Activated CD4-positive, alpha-beta T cell treated with anti-CD3 and anti-CD28 coated beads for 36 hours (primary cell): ENCODE data around the gene EML6. TPM values are rescaled to one million over a fixed set of nuclear protein-coding genes. Genes with fewer than 3 reads are reported as not detected.
"Not testable (repeated sequence)": the region's sequence is repeated elsewhere in the genome, so short reads cannot be mapped to it uniquely, and the experiment has no call there.

Experiments
- ATAC-seq: fragments of 200-7000 bp; cut with Tn5 transposase; one replicate; pipeline ENCODE4 v1.10.0; 2021; ENCODE audit warnings: mild to moderate bottlenecking, moderate library complexity
- CTCF ChIA-PET: fragments of 350-600 bp; sonication (Branson Sonifier 250); formaldehyde crosslinking; loops from one replicate; lab custom pipeline; 2021; ENCODE audit warnings: antibody characterized with exemption; lab: Charles Lee
- POLR2A ChIA-PET: fragments of 350-600 bp; sonication (Branson Sonifier 250); formaldehyde crosslinking; loops from one replicate; lab custom pipeline; 2021; ENCODE audit warnings: antibody characterized with exemption, inconsistent platforms; lab: Charles Lee
- DNase-seq: peaks from one replicate; pipeline ENCODE4 v3.0.0-alpha.2; 2020
- H3K27ac Mint-ChIP-seq: one replicate; pipeline ENCODE4 v1.8.0; 2021; ENCODE audit warnings: mixed read lengths
- H3K27me3 Mint-ChIP-seq: one replicate; pipeline ENCODE4 v1.8.0; 2021; ENCODE audit warnings: mixed read lengths
- H3K36me3 Mint-ChIP-seq: one replicate; pipeline ENCODE4 v1.8.0; 2021; ENCODE audit warnings: low read depth, mixed read lengths
- H3K4me1 Mint-ChIP-seq: one replicate; pipeline ENCODE4 v1.8.0; 2021; ENCODE audit warnings: mixed read lengths
- H3K4me3 Mint-ChIP-seq: one replicate; pipeline ENCODE4 v1.8.0; 2021; ENCODE audit warnings: mild to moderate bottlenecking, moderate library complexity, mixed read lengths
- H3K9me3 Mint-ChIP-seq: one replicate; pipeline ENCODE4 v1.8.0; 2021; ENCODE audit warnings: low read depth, mixed read lengths
- intact Hi-C, 2 experiments: fragments of 100-400 bp; cut with DNase I in 1 of 2; cut with micrococcal nuclease in 1 of 2; formaldehyde crosslinking; loops; one replicate each; pipeline versions ENCODE4 v1.14.2 to v1.15.1; 2022 to 2024; cut with DNase I, micrococcal nuclease
- total RNA-seq, 2 experiments: library from RNA; stranded (reverse); gene quantifications; one replicate each; pipeline ENCODE4 v1.2.3, GENCODE V29; 2021

The EML6 gene
- total RNA-seq, 2 experiments from 2014 or later = 0.16 to 0.30 TPM

DNA sequence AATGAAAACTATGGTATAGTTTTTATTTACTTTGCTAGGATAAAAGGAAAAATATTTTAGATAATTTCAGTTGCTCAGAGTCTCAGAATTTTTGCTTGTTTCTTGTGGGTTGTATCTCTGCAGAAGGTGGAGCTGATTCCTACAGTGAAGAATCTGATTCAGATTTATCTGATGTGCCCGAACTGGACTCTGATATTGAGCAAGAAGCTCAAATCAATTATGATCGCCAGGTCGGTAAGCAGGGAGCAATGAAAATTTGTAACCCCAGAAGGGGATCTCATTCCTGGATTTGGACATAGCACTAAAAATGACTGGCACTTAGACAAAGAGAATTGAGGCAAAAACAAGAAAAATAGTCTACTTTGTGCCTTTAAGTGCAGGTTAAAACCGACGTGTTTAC lies 140.2 kb downstream of the EML6 start:
- H3K4me1 Mint-ChIP-seq = peaks cover 9% of the 10 kb centered on the region
- no peak overlapping the region for H3K4me3 Mint-ChIP-seq
- no peak overlapping the region for H3K27ac Mint-ChIP-seq
- intact Hi-C loops = no loop called here
- CTCF ChIA-PET = interaction anchor here (0.6 to 2.5 kb wide), 2 partner anchors 25 to 169 kb away, joined by 3 to 5 read pairs; no protein-coding TSS in a partner anchor
- ATAC-seq = no peak
- no peak for DNase-seq
- no peaks in the 10 kb centered on the region for H3K27me3 Mint-ChIP-seq
- H3K9me3 Mint-ChIP-seq = no peaks in the 10 kb centered on the region
- H3K36me3 Mint-ChIP-seq = no peaks in the 10 kb centered on the region
- POLR2A ChIA-PET = no interaction called here

DNA sequence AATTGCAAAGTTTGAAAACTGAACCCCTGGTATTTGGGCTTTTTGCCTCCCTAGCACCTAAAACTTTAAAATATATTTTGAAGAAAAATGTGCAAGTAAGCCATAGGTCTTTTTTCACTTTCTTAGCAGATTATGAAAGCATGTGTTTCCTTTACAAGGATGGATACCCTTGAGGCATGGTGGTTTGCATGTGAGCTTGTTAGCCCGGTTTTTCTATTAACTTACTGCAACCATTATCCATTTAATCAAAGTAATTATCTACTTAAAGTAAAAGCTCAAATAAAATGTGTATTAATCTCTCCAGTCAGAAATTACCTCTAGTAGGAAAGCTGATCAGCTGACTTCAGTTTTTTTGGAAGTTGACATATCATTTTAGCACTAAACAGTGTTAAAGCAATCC lies 140.6 kb downstream of the EML6 start:
- ATAC-seq (no peak), DNase-seq (no peak)
- Mint-ChIP-seq H3K36me3 (no peaks in the 10 kb centered on the region), H3K9me3 (no peaks in the 10 kb centered on the region), H3K27me3 (no peaks in the 10 kb centered on the region), H3K27ac (no peak overlapping the region), H3K4me3 (no peak overlapping the region), H3K4me1 (peaks cover 9% of the 10 kb centered on the region)
- POLR2A ChIA-PET = no interaction called here
- intact Hi-C loops = no loop called here
- CTCF ChIA-PET = interaction anchor here (2.5 kb wide), 1 partner anchor 25 kb away, joined by 5 read pairs; no protein-coding TSS in a partner anchor

DNA sequence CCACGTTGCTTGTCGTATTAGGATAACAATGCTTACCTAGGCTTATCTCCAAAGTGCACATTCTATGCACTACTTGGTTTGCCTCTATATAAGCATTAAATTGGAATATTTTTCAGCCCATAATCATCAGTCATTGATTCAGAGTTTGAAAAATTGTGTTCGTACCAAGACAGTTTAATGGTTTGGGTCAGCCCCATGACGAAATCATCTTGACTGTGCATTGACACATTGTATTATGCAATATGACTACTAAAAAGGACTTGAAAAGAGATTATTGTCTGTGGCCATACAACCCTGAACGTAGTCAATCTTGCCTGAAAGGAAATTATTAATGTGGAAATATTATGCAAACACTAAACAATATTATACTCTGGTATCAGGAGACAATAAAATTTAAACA lies 141.3 kb downstream of the EML6 start:
- POLR2A ChIA-PET = no interaction called here
- intact Hi-C loops = no loop called here
- no peaks in the 10 kb centered on the region for H3K27me3 Mint-ChIP-seq
- no peak overlapping the region for H3K4me3 Mint-ChIP-seq
- peaks cover 9% of the 10 kb centered on the region for H3K4me1 Mint-ChIP-seq
- DNase-seq (no peak), ATAC-seq (no peak)
- no peaks in the 10 kb centered on the region for H3K36me3 Mint-ChIP-seq
- no peak overlapping the region for H3K27ac Mint-ChIP-seq
- CTCF ChIA-PET = interaction anchor here (2.5 kb wide), 1 partner anchor 26 kb away, joined by 5 read pairs; no protein-coding TSS in a partner anchor
- H3K9me3 Mint-ChIP-seq = no peaks in the 10 kb centered on the region

DNA sequence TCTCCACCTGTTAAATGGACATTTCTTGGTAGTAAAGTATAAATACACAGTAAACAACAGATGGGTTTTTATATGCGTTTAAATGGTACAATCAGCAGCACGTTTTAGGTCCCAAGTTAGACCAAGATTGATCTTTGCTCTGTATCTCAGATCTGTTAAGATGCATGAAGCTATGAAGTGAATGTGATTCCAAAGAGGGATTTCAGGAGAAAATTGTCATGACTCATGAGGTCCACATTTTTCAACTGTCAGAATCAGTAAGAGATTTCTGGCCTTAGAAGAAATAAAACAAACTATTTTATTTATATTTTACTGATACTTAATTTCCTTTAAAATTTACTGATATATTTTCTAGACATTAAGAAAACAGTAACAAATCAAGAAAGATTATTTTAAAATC lies 142.7 kb downstream of the EML6 start:
- ATAC-seq (no peak), DNase-seq (no peak)
- no peak overlapping the region for H3K4me3 Mint-ChIP-seq
- no peaks in the 10 kb centered on the region for H3K27me3 Mint-ChIP-seq
- H3K9me3 Mint-ChIP-seq = no peaks in the 10 kb centered on the region
- ChIA-PET POLR2A (no interaction called here), CTCF (interaction anchor here (1.3 kb wide), 1 partner anchor 200 kb away, joined by 5 read pairs; no protein-coding TSS in a partner anchor)
- intact Hi-C loops = no loop called here
- H3K4me1 Mint-ChIP-seq = peaks cover 9% of the 10 kb centered on the region
- H3K36me3 Mint-ChIP-seq = no peaks in the 10 kb centered on the region
- H3K27ac Mint-ChIP-seq = no peak overlapping the region

DNA sequence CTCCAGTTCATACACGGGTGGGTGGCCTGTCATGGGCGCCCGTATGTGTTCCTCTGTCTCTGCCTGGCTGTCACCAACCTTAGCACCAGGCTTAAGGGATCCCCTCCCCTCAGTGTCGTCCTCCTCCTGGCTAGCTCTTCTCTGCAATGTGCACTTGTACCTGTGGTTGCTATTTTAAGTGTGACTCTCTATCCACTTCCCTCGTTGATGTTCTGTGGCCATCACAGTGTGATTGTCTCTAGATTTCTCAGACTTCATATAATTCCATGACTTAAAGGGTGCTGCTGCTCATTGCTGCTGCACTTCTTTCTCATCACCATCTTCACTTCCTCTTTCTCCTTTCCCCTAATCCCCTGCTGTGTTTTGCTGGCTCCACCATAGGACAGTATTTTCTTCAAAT lies 143.4 kb downstream of the EML6 start:
- ChIA-PET POLR2A (no interaction called here), CTCF (interaction anchor here (1.3 kb wide), 1 partner anchor 201 kb away, joined by 5 read pairs; no protein-coding TSS in a partner anchor)
- peaks cover 9% of the 10 kb centered on the region for H3K4me1 Mint-ChIP-seq
- intact Hi-C loops = no loop called here
- ATAC-seq (peak; percentile 33), DNase-seq (no peak)
- no peaks in the 10 kb centered on the region for H3K27me3 Mint-ChIP-seq
- no peaks in the 10 kb centered on the region for H3K9me3 Mint-ChIP-seq
- no peak overlapping the region for H3K4me3 Mint-ChIP-seq
- no peak overlapping the region for H3K27ac Mint-ChIP-seq
- H3K36me3 Mint-ChIP-seq = no peaks in the 10 kb centered on the region

DNA sequence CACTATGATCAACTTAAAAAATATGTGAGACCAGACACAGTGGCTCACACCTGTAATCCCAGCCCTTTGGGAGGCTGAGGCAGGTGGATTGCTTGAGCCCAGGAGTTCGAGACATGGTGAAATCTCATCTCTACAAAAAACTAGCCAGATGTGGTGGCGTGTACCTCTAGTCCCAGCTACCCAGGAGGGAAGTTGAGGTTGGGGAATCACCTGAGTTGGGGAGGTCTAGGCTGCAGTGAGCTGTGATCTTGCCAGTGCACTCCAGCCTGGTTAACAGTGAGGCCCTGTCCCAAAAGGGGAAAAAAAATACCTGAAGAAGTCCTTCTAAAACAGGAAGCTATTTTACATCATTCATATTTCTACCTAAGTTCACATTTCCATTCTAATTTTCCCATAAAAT lies 144.0 kb downstream of the EML6 start:
- H3K9me3 Mint-ChIP-seq = no peaks in the 10 kb centered on the region
- intact Hi-C loops = no loop called here
- POLR2A ChIA-PET = interaction anchor here (0.7 kb wide), 1 partner anchor 328 kb away, joined by 3 read pairs; no protein-coding TSS in a partner anchor
- no peak for ATAC-seq
- H3K4me1 Mint-ChIP-seq = peaks cover 9% of the 10 kb centered on the region
- H3K27ac Mint-ChIP-seq = no peak overlapping the region
- no peak overlapping the region for H3K4me3 Mint-ChIP-seq
- no peaks in the 10 kb centered on the region for H3K36me3 Mint-ChIP-seq
- CTCF ChIA-PET = interaction anchor here (0.7 kb wide), 1 partner anchor 9 kb away, joined by 4 read pairs; no protein-coding TSS in a partner anchor
- H3K27me3 Mint-ChIP-seq = no peaks in the 10 kb centered on the region
- no peak for DNase-seq

DNA sequence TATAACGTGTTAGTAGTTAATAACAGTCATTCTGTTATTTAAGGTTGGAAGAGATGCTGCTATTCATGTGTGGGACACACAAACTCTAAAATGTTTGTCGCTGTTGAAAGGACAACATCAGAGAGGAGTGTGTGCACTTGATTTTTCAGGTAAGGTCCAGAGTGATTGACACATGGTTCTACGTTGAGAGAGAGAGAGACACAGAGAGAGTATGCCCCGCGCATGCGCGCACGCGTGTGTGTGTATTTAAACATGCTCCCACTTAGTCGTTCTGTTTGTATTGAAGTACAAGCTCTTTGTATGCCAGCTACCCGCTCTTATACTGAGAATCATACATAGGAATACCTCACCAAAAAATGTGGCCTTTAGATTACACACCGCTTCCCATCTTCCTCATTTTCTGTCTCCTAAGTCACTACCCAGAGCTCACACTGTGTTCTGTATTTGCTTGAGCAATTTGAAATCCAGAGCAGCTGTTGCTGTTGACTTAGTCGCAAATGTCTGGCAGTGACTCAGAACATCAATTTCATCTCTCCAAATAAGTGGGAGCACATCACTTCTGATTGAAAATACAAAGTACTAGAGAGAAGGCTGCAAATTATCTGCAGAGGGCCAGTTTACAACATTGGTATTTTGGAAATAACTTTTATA lies 148.1 kb downstream of the EML6 start:
- no peaks in the 10 kb centered on the region for H3K9me3 Mint-ChIP-seq
- intact Hi-C loops = no loop called here
- ChIA-PET CTCF (interaction anchor here (0.7 kb wide), 1 partner anchor 165 kb away, joined by 3 read pairs; no protein-coding TSS in a partner anchor), POLR2A (no interaction called here)
- no peaks in the 10 kb centered on the region for H3K27me3 Mint-ChIP-seq
- H3K36me3 Mint-ChIP-seq = no peaks in the 10 kb centered on the region
- no peak overlapping the region for H3K27ac Mint-ChIP-seq
- H3K4me3 Mint-ChIP-seq = no peak overlapping the region
- DNase-seq = no peak
- peaks cover 8% of the 10 kb centered on the region for H3K4me1 Mint-ChIP-seq
- ATAC-seq = no peak

DNA sequence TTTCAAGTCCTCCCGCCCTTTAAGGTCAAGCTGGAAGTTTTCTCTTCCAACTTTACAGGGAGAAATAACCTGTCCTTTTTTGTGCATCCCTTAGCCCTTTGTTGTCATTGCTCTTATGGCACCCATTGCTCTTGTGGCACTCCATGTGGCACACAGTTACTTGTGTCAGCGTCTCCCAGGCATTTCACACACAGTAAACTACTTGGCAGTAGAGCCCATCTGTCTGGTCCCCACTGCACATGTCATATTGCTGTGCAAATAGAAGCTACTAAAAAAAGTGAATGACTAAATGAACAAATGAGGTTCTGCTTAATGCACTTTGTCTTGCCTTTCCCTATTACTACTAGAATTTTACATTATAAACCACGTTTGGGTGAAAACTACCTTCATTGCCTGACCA lies 149.3 kb downstream of the EML6 start:
- H3K27ac Mint-ChIP-seq = no peak overlapping the region
- intact Hi-C loops = no loop called here
- no peaks in the 10 kb centered on the region for H3K4me1 Mint-ChIP-seq
- no peak for ATAC-seq
- ChIA-PET CTCF (no interaction called here), POLR2A (no interaction called here)
- no peak for DNase-seq
- H3K4me3 Mint-ChIP-seq = no peak overlapping the region
- no peaks in the 10 kb centered on the region for H3K36me3 Mint-ChIP-seq
- H3K9me3 Mint-ChIP-seq = no peaks in the 10 kb centered on the region
- H3K27me3 Mint-ChIP-seq = no peaks in the 10 kb centered on the region

DNA sequence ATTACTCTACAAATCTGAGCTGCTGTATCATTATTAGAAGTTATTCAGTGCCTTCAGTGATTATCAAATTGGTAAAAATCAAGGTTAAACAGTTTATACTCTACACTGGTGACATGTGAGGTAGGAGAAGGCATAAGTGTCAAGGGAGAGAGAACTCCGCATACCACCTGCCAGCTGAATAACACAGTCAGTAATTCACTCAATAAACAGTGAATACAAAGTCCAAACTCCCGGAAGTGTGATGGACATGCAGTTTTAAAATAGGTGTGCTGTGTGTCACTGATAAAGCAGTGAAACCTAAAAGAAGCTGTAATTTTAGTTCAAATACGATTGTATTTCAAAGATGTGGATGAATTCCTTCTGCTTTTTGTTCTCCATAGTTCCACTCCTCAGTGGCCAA lies 149.8 kb downstream of the EML6 start:
- ATAC-seq, H3K36me3 Mint-ChIP-seq, DNase-seq, intact Hi-C loops, H3K4me3 Mint-ChIP-seq, H3K27me3 Mint-ChIP-seq, H3K9me3 Mint-ChIP-seq, H3K27ac Mint-ChIP-seq, H3K4me1 Mint-ChIP-seq, CTCF ChIA-PET: not testable (repeated sequence)
- POLR2A ChIA-PET = interaction anchor here (0.6 kb wide), 1 partner anchor 181 kb away, joined by 7 read pairs; no protein-coding TSS in a partner anchor

DNA sequence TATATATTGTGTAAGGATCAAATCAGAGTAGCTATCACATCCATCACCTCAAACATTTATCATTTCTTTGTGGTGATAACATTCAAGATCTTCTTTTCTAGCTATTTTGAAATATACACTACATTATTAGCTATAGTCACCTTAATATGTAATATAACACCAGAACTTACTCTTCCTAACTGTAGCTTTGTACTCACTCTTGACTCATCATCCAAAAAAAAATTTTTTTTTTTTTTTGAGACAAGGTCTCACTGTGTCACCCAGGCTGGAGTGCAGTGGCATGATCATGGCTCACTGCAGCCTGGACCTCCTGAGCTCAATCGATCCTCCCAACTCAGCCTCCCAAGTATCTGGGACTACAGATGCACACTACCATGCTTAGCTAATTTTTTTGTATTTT lies 153.3 kb downstream of the EML6 start:
- POLR2A ChIA-PET = no interaction called here
- intact Hi-C loops = no loop called here

DNA sequence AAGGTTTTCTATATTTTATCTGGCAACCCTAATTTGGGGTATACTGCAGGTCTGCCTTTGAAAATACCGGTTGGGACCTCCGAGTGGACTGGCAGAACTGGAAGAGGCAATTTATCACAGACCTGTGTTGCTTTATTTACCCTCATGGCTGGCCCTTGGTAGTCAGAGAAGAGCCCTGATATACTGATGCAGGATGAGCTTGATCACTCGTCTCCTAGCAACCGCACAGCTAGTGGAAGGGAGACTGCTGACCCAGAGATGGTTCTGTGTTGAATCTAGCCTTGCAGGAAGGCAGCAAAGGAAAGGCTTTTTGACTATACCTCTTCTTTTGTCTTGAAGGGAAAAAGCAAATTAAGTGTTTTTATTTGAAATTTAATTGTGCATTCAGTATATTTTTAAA lies 154.7 kb downstream of the EML6 start:
- no peak for ATAC-seq
- Mint-ChIP-seq H3K27me3 (peaks cover 2% of the 10 kb centered on the region), H3K9me3 (no peaks in the 10 kb centered on the region), H3K4me3 (no peak overlapping the region), H3K36me3 (no peaks in the 10 kb centered on the region), H3K4me1 (peaks cover 2% of the 10 kb centered on the region), H3K27ac (no peak overlapping the region)
- POLR2A ChIA-PET = no interaction called here
- no peak for DNase-seq
- CTCF ChIA-PET = interaction anchor here (0.9 to 1.6 kb wide), 2 partner anchors 39 to 174 kb away, joined by 3 to 7 read pairs; no protein-coding TSS in a partner anchor
- intact Hi-C loops = no loop called here

More for the DNA sequence above, 153.3 kb downstream of the EML6 start:
- CTCF ChIA-PET = interaction anchor here (0.7 to 2.0 kb wide), 3 partner anchors 9 to 38 kb away, joined by 4 to 7 read pairs (median 4); no protein-coding TSS in a partner anchor
- Mint-ChIP-seq H3K27ac (no peak overlapping the region), H3K4me3 (no peak overlapping the region), H3K27me3 (peaks cover 2% of the 10 kb centered on the region), H3K4me1 (peaks cover under 1% of the 10 kb centered on the region), H3K36me3 (no peaks in the 10 kb centered on the region), H3K9me3 (no peaks in the 10 kb centered on the region)
- no peak for DNase-seq
- ATAC-seq = no peak

DNA sequence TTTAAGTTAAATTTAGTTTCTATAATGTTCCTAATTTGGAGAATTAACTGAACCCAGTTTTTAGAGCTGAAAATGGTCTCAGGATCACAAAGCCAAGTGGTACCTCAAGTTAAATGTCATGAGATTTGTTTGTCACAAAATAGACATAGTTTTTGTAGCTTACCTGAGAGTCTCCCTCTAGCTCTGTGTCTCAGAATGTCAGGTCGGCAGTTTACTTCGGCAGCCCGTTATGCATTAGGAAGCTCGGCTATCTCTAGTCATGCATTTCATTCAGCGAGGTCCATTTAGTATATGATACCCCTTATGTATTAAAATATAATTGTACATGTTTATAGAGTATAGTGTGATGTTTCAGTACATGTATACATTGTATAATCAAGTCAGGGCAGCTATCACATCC lies 155.6 kb downstream of the EML6 start:
- DNase-seq = no peak
- ChIA-PET POLR2A (no interaction called here), CTCF (interaction anchor here (0.9 to 1.6 kb wide), 2 partner anchors 20 to 40 kb away, joined by 3 to 7 read pairs; no protein-coding TSS in a partner anchor)
- peaks cover 2% of the 10 kb centered on the region for H3K4me1 Mint-ChIP-seq
- no peak overlapping the region for H3K27ac Mint-ChIP-seq
- H3K27me3 Mint-ChIP-seq = peaks cover 2% of the 10 kb centered on the region
- intact Hi-C loops = no loop called here
- H3K9me3 Mint-ChIP-seq = no peaks in the 10 kb centered on the region
- ATAC-seq = no peak
- no peak overlapping the region for H3K4me3 Mint-ChIP-seq
- H3K36me3 Mint-ChIP-seq = no peaks in the 10 kb centered on the region
